ENCODE measurements around the gene TECPR1. TPM values are rescaled to one million over a fixed set of nuclear protein-coding genes. Genes with fewer than 3 reads are reported as not detected.
A peak's percentile ranks its signal among the peaks of the same experiment; 100 is the strongest.

The TECPR1 gene
- total RNA-seq, 1 donor from 2014 or later = 23.9 TPM

- Mint-ChIP-seq H3K27ac (ENCODE audit: unreplicated experiment) (no peak overlapping the region), H3K9me3 (ENCODE audit: unreplicated experiment) (no peaks in the 10 kb centered on the region), H3K4me1 (ENCODE audit: low read depth, unreplicated experiment) (no peaks in the 10 kb centered on the region), H3K36me3 (ENCODE audit: low read depth, unreplicated experiment) (no peaks in the 10 kb centered on the region), H3K27me3 (ENCODE audit: low read depth, unreplicated experiment) (no peaks in the 10 kb centered on the region), H3K4me3 (ENCODE audit: unreplicated experiment) (no peak overlapping the region)
- no peaks in the 10 kb centered on the region for H3K4me1 ChIP-seq (ENCODE audit: insufficient read depth, low read length)
- H3K4me3 ChIP-seq (ENCODE audit: insufficient read depth, low read depth, low read length) = no peak overlapping the region
- peaks cover 58% of the 10 kb centered on the region for H4K20me1 ChIP-seq (ENCODE audit: insufficient read depth, low read length)
- no peak overlapping the region for H2AFZ ChIP-seq (ENCODE audit: low read depth, low read length)
- no peaks in the 10 kb centered on the region for H3K27me3 ChIP-seq (ENCODE audit: insufficient read depth, low read length)
- H3K27ac ChIP-seq (ENCODE audit: low read depth, low read length) = no peak overlapping the region
- DNase-seq (ENCODE audit: low read depth) (no peak), FAIRE-seq (no peak)
- peaks cover 7% of the 10 kb centered on the region for H3K36me3 ChIP-seq (ENCODE audit: insufficient read depth, low read length)
- peaks cover 28% of the 10 kb centered on the region for H3K79me2 ChIP-seq (ENCODE audit: insufficient read depth, low read length)
- TF ChIP-seq EZH2 (IDR thresholded peaks at IDR 0.05; ENCODE audit: insufficient read depth, low read length) = no peak
- no peak for TF ChIP-seq CTCF (IDR thresholded peaks at IDR 0.05; ENCODE audit: insufficient read depth, low read depth, low read length)
- no peaks in the 10 kb centered on the region for H3K9me3 ChIP-seq (ENCODE audit: insufficient read depth, low read depth, low read length)
- H3K4me2 ChIP-seq (ENCODE audit: low read length) = no peak overlapping the region
- no peak overlapping the region for H3K9ac ChIP-seq (ENCODE audit: low read length)
Observed at GRCh38 chr7:98293265-98293664, 41.2 kb upstream of the TECPR1 start.

GRCh38 chr7:98291717-98292116 is 39.7 kb upstream of the TECPR1 start:
- H3K4me1 ChIP-seq (ENCODE audit: insufficient read depth, low read length) = peaks cover 3% of the 10 kb centered on the region
- no peaks in the 10 kb centered on the region for H3K27me3 ChIP-seq (ENCODE audit: insufficient read depth, low read length)
- FAIRE-seq (no peak), DNase-seq (ENCODE audit: low read depth) (no peak)
- no peak overlapping the region for H3K4me2 ChIP-seq (ENCODE audit: low read length)
- Mint-ChIP-seq H3K4me3 (ENCODE audit: unreplicated experiment) (no peak overlapping the region), H3K27ac (ENCODE audit: unreplicated experiment) (no peak overlapping the region), H3K36me3 (ENCODE audit: low read depth, unreplicated experiment) (no peaks in the 10 kb centered on the region), H3K4me1 (ENCODE audit: low read depth, unreplicated experiment) (no peaks in the 10 kb centered on the region), H3K27me3 (ENCODE audit: low read depth, unreplicated experiment) (no peaks in the 10 kb centered on the region), H3K9me3 (ENCODE audit: unreplicated experiment) (no peaks in the 10 kb centered on the region)
- peaks cover 7% of the 10 kb centered on the region for H3K36me3 ChIP-seq (ENCODE audit: insufficient read depth, low read length)
- no peak overlapping the region for H3K9ac ChIP-seq (ENCODE audit: low read length)
- H3K79me2 ChIP-seq (ENCODE audit: insufficient read depth, low read length) = peaks cover 43% of the 10 kb centered on the region
- no peak overlapping the region for H2AFZ ChIP-seq (ENCODE audit: low read depth, low read length)
- peaks cover 66% of the 10 kb centered on the region for H4K20me1 ChIP-seq (ENCODE audit: insufficient read depth, low read length)
- no peak overlapping the region for H3K4me3 ChIP-seq (ENCODE audit: insufficient read depth, low read depth, low read length)
- TF ChIP-seq EZH2 (IDR thresholded peaks at IDR 0.05; ENCODE audit: insufficient read depth, low read length) = no peak
- no peak for TF ChIP-seq CTCF (IDR thresholded peaks at IDR 0.05; ENCODE audit: insufficient read depth, low read depth, low read length)
- no peaks in the 10 kb centered on the region for H3K9me3 ChIP-seq (ENCODE audit: insufficient read depth, low read depth, low read length)
- H3K27ac ChIP-seq (ENCODE audit: low read depth, low read length) = no peak overlapping the region

GRCh38 chr7:98289333-98289875 is 37.4 kb upstream of the TECPR1 start:
- no peaks in the 10 kb centered on the region for H3K9me3 Mint-ChIP-seq (ENCODE audit: unreplicated experiment)
- DNase-seq (ENCODE audit: low read depth) (no peak), FAIRE-seq (no peak)
- Histone ChIP-seq H3K27me3 (ENCODE audit: insufficient read depth, low read length) (no peaks in the 10 kb centered on the region), H4K20me1 (ENCODE audit: insufficient read depth, low read length) (peaks cover 78% of the 10 kb centered on the region), H3K27ac (ENCODE audit: low read depth, low read length) (no peak overlapping the region), H3K36me3 (ENCODE audit: insufficient read depth, low read length) (peaks cover 7% of the 10 kb centered on the region), H2AFZ (ENCODE audit: low read depth, low read length) (no peak overlapping the region), H3K4me1 (ENCODE audit: insufficient read depth, low read length) (peaks cover 26% of the 10 kb centered on the region), H3K9ac (ENCODE audit: low read length) (no peak overlapping the region), H3K9me3 (ENCODE audit: insufficient read depth, low read depth, low read length) (no peaks in the 10 kb centered on the region), H3K4me3 (ENCODE audit: insufficient read depth, low read depth, low read length) (no peak overlapping the region), H3K4me2 (ENCODE audit: low read length) (no peak overlapping the region), H3K79me2 (ENCODE audit: insufficient read depth, low read length) (peaks cover 66% of the 10 kb centered on the region)
- H3K27ac Mint-ChIP-seq (ENCODE audit: unreplicated experiment) = peak overlapping the region; percentile 34
- H3K27me3 Mint-ChIP-seq (ENCODE audit: low read depth, unreplicated experiment) = no peaks in the 10 kb centered on the region
- no peak overlapping the region for H3K4me3 Mint-ChIP-seq (ENCODE audit: unreplicated experiment)
- no peaks in the 10 kb centered on the region for H3K36me3 Mint-ChIP-seq (ENCODE audit: low read depth, unreplicated experiment)
- TF ChIP-seq EZH2 (IDR thresholded peaks at IDR 0.05; ENCODE audit: insufficient read depth, low read length) = no peak
- TF ChIP-seq CTCF (IDR thresholded peaks at IDR 0.05; ENCODE audit: insufficient read depth, low read depth, low read length) = no peak
- H3K4me1 Mint-ChIP-seq (ENCODE audit: low read depth, unreplicated experiment) = peaks cover 13% of the 10 kb centered on the region

Measured in astrocyte (in vitro differentiated cells and primary cell).